HepG2 (cell line): Measurements from ENCODE around the gene ATG9A. TPM values are rescaled to one million over a fixed set of nuclear protein-coding genes. Genes with fewer than 3 reads are reported as not detected.
A peak's percentile ranks its signal among the peaks of the same experiment; 100 is the strongest.

ENCODE experiments used
- AGO2 ChIP-seq: fragments of 200-400 bp; formaldehyde crosslinking; optimal IDR thresholded peaks from 2 replicates; pipeline ENCODE3; 2017; ENCODE audit warnings: mild to moderate bottlenecking, low read depth, low read length, moderate library complexity
- ASH2L ChIP-seq: fragments of 300-600, 200-600 bp; sonication (generic); IDR thresholded peaks from 2 replicates; pipeline ENCODE4 v1.7.0; 2017; ENCODE audit warnings: low read depth, mild to moderate bottlenecking, moderate library complexity, mixed read lengths, low read length; ENCODE audit not compliant: insufficient read length
- CBFB ChIP-seq: sonication (generic); formaldehyde crosslinking; IDR thresholded peaks from 2 replicates; pipeline ENCODE4 v1.4.0; 2020; ENCODE audit warnings: missing genetic modification reagents
- CENPX ChIP-seq: sonication (generic); formaldehyde crosslinking; IDR thresholded peaks from 2 replicates; pipeline ENCODE4 v1.9.0; 2021; ENCODE audit warnings: mild to moderate bottlenecking, missing genetic modification reagents, moderate library complexity
- EEA1 ChIP-seq: sonication (generic); formaldehyde crosslinking; IDR thresholded peaks from 2 replicates; pipeline ENCODE4 v1.5.1; 2020; ENCODE audit warnings: mild to moderate bottlenecking, missing genetic modification reagents, borderline replicate concordance
- FOXA3 ChIP-seq: IDR thresholded peaks from 2 replicates; pipeline ENCODE4 v1.6.1; 2016; ENCODE audit warnings: missing genetic modification reagents, missing compliant biosample characterization
- HNF4A ChIP-seq: sonication (generic); formaldehyde crosslinking; IDR thresholded peaks from 2 replicates; pipeline ENCODE4 v1.4.0; 2020; ENCODE audit warnings: missing genetic modification reagents
- MIER2 ChIP-seq: IDR thresholded peaks from 2 replicates; pipeline ENCODE4 v1.6.1; 2016; ENCODE audit warnings: missing biosample characterization, missing genetic modification reagents
- NBN ChIP-seq: fragments of 450-650 bp; conservative IDR thresholded peaks from 2 replicates; pipeline ENCODE4 v1.6.1; 2017
- PHF20 ChIP-seq: sonication (generic); formaldehyde crosslinking; IDR thresholded peaks from 2 replicates; pipeline ENCODE4 v1.5.0; 2020; ENCODE audit warnings: mild to moderate bottlenecking, missing genetic modification reagents
- SIN3A ChIP-seq: IDR thresholded peaks from 2 replicates; pipeline ENCODE4 v1.6.1; 2011; ENCODE audit warnings: low read depth, mild to moderate bottlenecking, control low read depth, low read length, borderline replicate concordance
- SMAD1 ChIP-seq: sonication (generic); formaldehyde crosslinking; IDR thresholded peaks from 2 replicates; pipeline ENCODE4 v1.4.0; 2020; ENCODE audit warnings: missing genetic modification reagents, low read depth, mild to moderate bottlenecking, borderline replicate concordance
- SNAPC5 ChIP-seq: sonication (generic); formaldehyde crosslinking; IDR thresholded peaks from 2 replicates; pipeline ENCODE4 v1.8.1; 2023; ENCODE audit warnings: mild to moderate bottlenecking, missing genetic modification reagents, borderline replicate concordance
- TBP ChIP-seq: sonication (generic); formaldehyde crosslinking; IDR thresholded peaks from 2 replicates; pipeline ENCODE4 v1.5.0; 2020; ENCODE audit warnings: missing genetic modification reagents
- TOE1 ChIP-seq: sonication (generic); formaldehyde crosslinking; IDR thresholded peaks from 2 replicates; pipeline ENCODE4 v1.4.0; 2020; ENCODE audit warnings: mild to moderate bottlenecking, missing genetic modification reagents
- ZC3H13 ChIP-seq: sonication (generic); formaldehyde crosslinking; IDR thresholded peaks from 2 replicates; pipeline ENCODE4 v1.8.1; 2023; ENCODE audit warnings: mild to moderate bottlenecking, missing genetic modification reagents, moderate library complexity
- ZFP1 ChIP-seq: IDR thresholded peaks from 2 replicates; pipeline ENCODE4 v1.6.1; 2016
- ZNF430 ChIP-seq: sonication (generic); formaldehyde crosslinking; IDR thresholded peaks from 2 replicates; pipeline ENCODE4 v1.9.0; 2021; ENCODE audit warnings: mild to moderate bottlenecking, missing genetic modification reagents
- ZNF556 ChIP-seq: sonication (generic); formaldehyde crosslinking; IDR thresholded peaks from 2 replicates; pipeline ENCODE4 v1.4.0; 2020; ENCODE audit warnings: mild to moderate bottlenecking, missing genetic modification reagents, borderline replicate concordance
- ZNF605 ChIP-seq: sonication (generic); formaldehyde crosslinking; IDR thresholded peaks from 2 replicates; pipeline ENCODE4 v1.8.0; 2022; ENCODE audit warnings: mild to moderate bottlenecking, missing genetic modification reagents
- ZNF7 ChIP-seq: IDR thresholded peaks from 2 replicates; pipeline ENCODE4 v1.6.1; 2016; ENCODE audit warnings: missing biosample characterization, missing genetic modification reagents
- ZNF850 ChIP-seq: sonication (generic); formaldehyde crosslinking; conservative IDR thresholded peaks from 2 replicates; pipeline ENCODE4 v1.9.0; 2021; ENCODE audit warnings: mild to moderate bottlenecking, missing genetic modification reagents
- ZSCAN12 ChIP-seq: sonication (generic); formaldehyde crosslinking; IDR thresholded peaks from 2 replicates; pipeline ENCODE4 v1.9.0; 2021; ENCODE audit warnings: mild to moderate bottlenecking, missing genetic modification reagents
- ZSCAN25 ChIP-seq: sonication (generic); formaldehyde crosslinking; IDR thresholded peaks from 2 replicates; pipeline ENCODE4 v1.8.0; 2022; ENCODE audit warnings: mild to moderate bottlenecking, missing genetic modification reagents
- polyA plus RNA-seq, 8 experiments: library from polyadenylated mRNA; depleted of rRNA in 3 of 8; stranded (reverse) in 7 of 8; unstranded in 1 of 8; fragments of >200 nt; fragmentation: Illumina TruSeq in 4 of 8; extraction: Trizol in 4 of 8; gene quantifications; 2 replicates each; pipeline versions ENCODE4 v1.2.1 to v1.2.3, GENCODE V29; 2011 to 2016; ENCODE audit warnings: low read depth in 4 of 8, missing spikeins in 1 of 8, mixed read lengths in 1 of 8; ENCODE audit not compliant: insufficient read depth in 1 of 8
- total RNA-seq, 5 experiments: library from RNA; depleted of rRNA; stranded (reverse); fragments of >200 nt; fragmentation: Illumina TruSeq; extraction: Trizol; gene quantifications; 2 replicates each; pipeline ENCODE4 v1.2.3, GENCODE V29; 2016; ENCODE audit warnings: low read depth in 1 of 5
- TF ChIP-seq, protein P1 (sequence below): sonication (generic); formaldehyde crosslinking; IDR thresholded peaks from 2 replicates; pipeline ENCODE4 v1.9.0; 2021; ENCODE audit warnings: missing genetic modification reagents, borderline replicate concordance
- TF ChIP-seq, protein P2 (sequence below): sonication (generic); formaldehyde crosslinking; IDR thresholded peaks from 2 replicates; pipeline ENCODE4 v1.4.0; 2020; ENCODE audit warnings: mild to moderate bottlenecking, low read depth, missing genetic modification reagents
- TF ChIP-seq, protein P3 (sequence below): IDR thresholded peaks from 2 replicates; pipeline ENCODE4 v1.6.1; 2018; ENCODE audit warnings: missing genetic modification reagents, mild to moderate bottlenecking, missing compliant biosample characterization

The ATG9A gene
- total and polyA plus RNA-seq, 2 of the 13 experiments (the other 11 are each of a cell fraction or from before 2014, with no cell fraction given) = 35.0 to 131 TPM

DNA sequence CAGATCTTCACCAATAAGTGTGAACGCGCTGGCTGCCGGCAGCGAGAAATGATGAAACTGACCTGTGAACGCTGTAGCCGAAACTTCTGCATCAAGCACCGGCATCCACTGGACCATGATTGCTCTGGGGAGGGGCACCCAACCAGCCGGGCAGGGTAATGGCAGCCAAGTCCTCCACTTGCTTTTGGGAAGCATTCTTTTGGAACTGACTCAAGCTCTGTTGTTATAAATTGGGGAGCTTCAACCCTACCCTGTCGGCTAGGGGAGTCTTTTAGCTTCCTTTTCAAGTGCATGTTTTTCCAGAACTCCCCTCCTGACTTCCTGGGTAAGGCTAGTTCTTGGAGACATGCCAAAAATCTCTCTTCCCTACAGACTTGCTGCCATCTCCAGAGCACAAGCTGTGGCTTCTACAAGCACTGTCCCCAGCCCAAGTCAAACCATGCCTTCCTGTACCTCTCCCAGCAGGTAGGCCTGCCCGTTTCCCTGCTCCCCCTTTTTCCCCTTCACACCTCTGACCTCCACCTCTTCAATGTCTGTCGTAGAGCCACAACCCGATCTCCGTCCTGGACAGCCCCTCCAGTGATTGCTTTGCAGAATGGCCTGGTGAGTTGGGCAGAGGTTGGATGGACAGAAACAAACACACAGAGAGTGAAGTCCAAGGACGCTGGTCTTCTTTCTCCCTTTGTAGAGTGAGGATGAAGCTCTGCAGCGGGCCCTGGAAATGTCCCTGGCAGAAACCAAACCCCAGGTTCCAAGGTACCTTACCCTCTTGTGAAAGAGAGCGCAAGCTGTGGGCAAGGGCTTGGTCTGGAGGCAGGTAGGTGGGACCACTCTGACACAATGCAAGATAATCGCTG, 21.3 kb downstream of the ATG9A start (continued):
- peak; percentile 95 for TF ChIP-seq ASH2L
- TF ChIP-seq CBFB (CRISPR knock-in tag) = peak; percentile 30; the same call in 1 of the 2 replicates
- no peak for TF ChIP-seq EEA1 (CRISPR knock-in tag)
- TF ChIP-seq TOE1 (CRISPR knock-in tag) = no peak
- TF ChIP-seq, protein P1, sequence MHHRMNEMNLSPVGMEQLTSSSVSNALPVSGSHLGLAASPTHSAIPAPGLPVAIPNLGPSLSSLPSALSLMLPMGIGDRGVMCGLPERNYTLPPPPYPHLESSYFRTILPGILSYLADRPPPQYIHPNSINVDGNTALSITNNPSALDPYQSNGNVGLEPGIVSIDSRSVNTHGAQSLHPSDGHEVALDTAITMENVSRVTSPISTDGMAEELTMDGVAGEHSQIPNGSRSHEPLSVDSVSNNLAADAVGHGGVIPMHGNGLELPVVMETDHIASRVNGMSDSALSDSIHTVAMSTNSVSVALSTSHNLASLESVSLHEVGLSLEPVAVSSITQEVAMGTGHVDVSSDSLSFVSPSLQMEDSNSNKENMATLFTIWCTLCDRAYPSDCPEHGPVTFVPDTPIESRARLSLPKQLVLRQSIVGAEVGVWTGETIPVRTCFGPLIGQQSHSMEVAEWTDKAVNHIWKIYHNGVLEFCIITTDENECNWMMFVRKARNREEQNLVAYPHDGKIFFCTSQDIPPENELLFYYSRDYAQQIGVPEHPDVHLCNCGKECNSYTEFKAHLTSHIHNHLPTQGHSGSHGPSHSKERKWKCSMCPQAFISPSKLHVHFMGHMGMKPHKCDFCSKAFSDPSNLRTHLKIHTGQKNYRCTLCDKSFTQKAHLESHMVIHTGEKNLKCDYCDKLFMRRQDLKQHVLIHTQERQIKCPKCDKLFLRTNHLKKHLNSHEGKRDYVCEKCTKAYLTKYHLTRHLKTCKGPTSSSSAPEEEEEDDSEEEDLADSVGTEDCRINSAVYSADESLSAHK (CRISPR knock-in tag) = no peak
- TF ChIP-seq CENPX (CRISPR knock-in tag) = no peak
- TF ChIP-seq, protein P2, sequence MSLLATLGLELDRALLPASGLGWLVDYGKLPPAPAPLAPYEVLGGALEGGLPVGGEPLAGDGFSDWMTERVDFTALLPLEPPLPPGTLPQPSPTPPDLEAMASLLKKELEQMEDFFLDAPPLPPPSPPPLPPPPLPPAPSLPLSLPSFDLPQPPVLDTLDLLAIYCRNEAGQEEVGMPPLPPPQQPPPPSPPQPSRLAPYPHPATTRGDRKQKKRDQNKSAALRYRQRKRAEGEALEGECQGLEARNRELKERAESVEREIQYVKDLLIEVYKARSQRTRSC (CRISPR knock-in tag) = no peak
- TF ChIP-seq ZFP1 = peak; percentile 83; the same call in 1 of the 2 replicates
- TF ChIP-seq MIER2 = 0 out of 2 replicates have a peak, but pooled peaks have one; percentile 54
- peak; percentile 81 for TF ChIP-seq ZSCAN25 (CRISPR knock-in tag)
- peak; percentile 68; the same call in 1 of the 2 replicates for TF ChIP-seq ZC3H13
- no peak for TF ChIP-seq NBN
- TF ChIP-seq ZNF850 (CRISPR knock-in tag) = no peak
- TF ChIP-seq SIN3A = peak; percentile 44; the same call in 1 of the 2 replicates
- TF ChIP-seq ZSCAN12 (CRISPR knock-in tag) = no peak
- TF ChIP-seq SMAD1 (CRISPR knock-in tag) = peak; percentile 87; the same call in 1 of the 2 replicates
- TF ChIP-seq ZNF430 (CRISPR knock-in tag) = peak; percentile 63; the same call in 1 of the 2 replicates
- peak; percentile 86 for TF ChIP-seq FOXA3 (CRISPR knock-in tag)
- TF ChIP-seq ZNF7 (CRISPR knock-in tag) = no peak
- TF ChIP-seq SNAPC5 (CRISPR knock-in tag) = 0 out of 2 replicates have a peak, but pooled peaks have one; percentile 21
- TF ChIP-seq PHF20 (CRISPR knock-in tag) = no peak; the same call in 1 of the 2 replicates
- TF ChIP-seq HNF4A = peak; percentile 98
- no peak for TF ChIP-seq AGO2
- no peak for TF ChIP-seq TBP (CRISPR knock-in tag)
- no peak; the same call in 1 of the 2 replicates for TF ChIP-seq ZNF605 (CRISPR knock-in tag)
- TF ChIP-seq, protein P3, sequence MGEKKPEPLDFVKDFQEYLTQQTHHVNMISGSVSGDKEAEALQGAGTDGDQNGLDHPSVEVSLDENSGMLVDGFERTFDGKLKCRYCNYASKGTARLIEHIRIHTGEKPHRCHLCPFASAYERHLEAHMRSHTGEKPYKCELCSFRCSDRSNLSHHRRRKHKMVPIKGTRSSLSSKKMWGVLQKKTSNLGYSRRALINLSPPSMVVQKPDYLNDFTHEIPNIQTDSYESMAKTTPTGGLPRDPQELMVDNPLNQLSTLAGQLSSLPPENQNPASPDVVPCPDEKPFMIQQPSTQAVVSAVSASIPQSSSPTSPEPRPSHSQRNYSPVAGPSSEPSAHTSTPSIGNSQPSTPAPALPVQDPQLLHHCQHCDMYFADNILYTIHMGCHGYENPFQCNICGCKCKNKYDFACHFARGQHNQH = peak; percentile 62; the same call in 1 of the 2 replicates
- peak; percentile 86 for TF ChIP-seq ZNF556 (CRISPR knock-in tag)
